Measurements from ENCODE around the gene RHBDD3. TPM values are rescaled to one million over a fixed set of nuclear protein-coding genes. Genes with fewer than 3 reads are reported as not detected.

The RHBDD3 gene
- total RNA-seq (100 to 1,000 TPM in 1 of 9 donors, 10 to 100 TPM in 8; 27.4 to 103 (median 42.4) TPM), polyA plus RNA-seq (10 to 100 TPM; 12.2 to 76.3 (median 48.2) TPM)
- long read RNA-seq, donor 1, transcript RHBDD3-206 (3 exons, 999 nt), result major isoform, 8 of 15 reads
- long read RNA-seq, donor 1, transcript RHBDD3-201 (7 exons, 1,794 nt), result minor isoform, 7 of 15 reads
- long read RNA-seq, donor 1, partial matches to known transcripts, result 0 of 15 reads
- long read RNA-seq, donor 1, other reads (novel, unspliced or antisense), result 0 of 15 reads
- long read RNA-seq, donor 2, transcript RHBDD3-206 (3 exons, 999 nt), result major isoform, 6 of 12 reads
- long read RNA-seq, donor 2, transcript RHBDD3-201 (7 exons, 1,794 nt), result major isoform, 6 of 12 reads
- long read RNA-seq, donor 2, partial matches to known transcripts, result 0 of 12 reads
- long read RNA-seq, donor 2, other reads (novel, unspliced or antisense), result 0 of 12 reads
- long read RNA-seq, donor 3, transcript RHBDD3-206 (3 exons, 999 nt), result major isoform, 7 of 11 reads
- long read RNA-seq, donor 3, partial matches to known transcripts, result 0 of 11 reads
- long read RNA-seq, donor 3, other reads (novel, unspliced or antisense), result 0 of 11 reads
- long read RNA-seq, donor 4, transcript RHBDD3-201 (7 exons, 1,794 nt), result major isoform, 17 of 30 reads
- long read RNA-seq, donor 4, partial matches to known transcripts, result 4 of 30 reads
- long read RNA-seq, donor 4, other reads (novel, unspliced or antisense), result 6 of 30 reads
- long read RNA-seq, donor 5, transcript RHBDD3-201 (7 exons, 1,794 nt), result major isoform, 48 of 108 reads
- long read RNA-seq, donor 5, partial matches to known transcripts, result 8 of 108 reads
- long read RNA-seq, donor 5, other reads (novel, unspliced or antisense), result 49 of 108 reads
- long read RNA-seq, donor 6, transcript RHBDD3-206 (3 exons, 999 nt), result minor isoform, 5 of 26 reads
- long read RNA-seq, donor 6, transcript RHBDD3-201 (7 exons, 1,794 nt), result major isoform, 10 of 26 reads
- long read RNA-seq, donor 6, partial matches to known transcripts, result 4 of 26 reads
- long read RNA-seq, donor 6, other reads (novel, unspliced or antisense), result 7 of 26 reads
- long read RNA-seq, donor 7, transcript RHBDD3-206 (3 exons, 999 nt), result major isoform, 5 of 9 reads
- long read RNA-seq, donor 7, partial matches to known transcripts, result 0 of 9 reads
- long read RNA-seq, donor 7, other reads (novel, unspliced or antisense), result 0 of 9 reads
- long read RNA-seq, donor 8, transcript RHBDD3-206 (3 exons, 999 nt), result major isoform, 11 of 192 reads
- long read RNA-seq, donor 8, transcript RHBDD3-201 (7 exons, 1,794 nt), result minor isoform, 8 of 192 reads
- long read RNA-seq, donor 8, partial matches to known transcripts, result 141 of 192 reads
- long read RNA-seq, donor 8, other reads (novel, unspliced or antisense), result 32 of 192 reads
- long read RNA-seq, donor 9, transcript RHBDD3-206 (3 exons, 999 nt), result major isoform, 9 of 12 reads
- long read RNA-seq, donor 9, partial matches to known transcripts, result 0 of 12 reads
- long read RNA-seq, donor 9, other reads (novel, unspliced or antisense), result 0 of 12 reads
- long read RNA-seq, donor 10, transcript RHBDD3-206 (3 exons, 999 nt), result major isoform, 5 of 8 reads
- long read RNA-seq, donor 10, partial matches to known transcripts, result 0 of 8 reads
- long read RNA-seq, donor 10, other reads (novel, unspliced or antisense), result 0 of 8 reads

GRCh38 chr22:29267858-29268510, at the start of gene RHBDD3, which contains the start of gene EWSR1:
Gene RHBDD3, minus strand, starts transcription at chr22:29267981. Its CDS starts 2,355 bp downstream, at chr22:29265626.
Gene EWSR1, plus strand, starts transcription at chr22:29268268. Its CDS starts 69 bp downstream, at chr22:29268337.
- H3K4me1 ChIP-seq (replicated peaks in 1 of 2), result peaks cover 51 to 52% of the 10 kb centered on the region in 2 donors
- H3K27me3 ChIP-seq, result no peaks in the 10 kb centered on the region
- intact Hi-C loops (cut with DNase I), result no loop called here
- peak within 1 kb of the TSS; percentile 72 to 99 (median 90) for H3K4me3 ChIP-seq
- TF ChIP-seq CTCF (IDR thresholded peaks at IDR 0.05) (no peak), POLR2A (IDR thresholded peaks at IDR 0.05) (peak; percentile 74 to 95)
- H3K27ac ChIP-seq, result peak within 1 kb of the TSS; percentile 99 to 100 (median 100)
- peaks cover 0 to 39% of the 10 kb centered on the region in 2 donors for H3K36me3 ChIP-seq (replicated peaks in 1 of 2)
- WGBS, 4 donors, result 0 to 1% (median 0%) methylated on average over 34 to 67 of the region's 67 CpGs
- no peaks in the 10 kb centered on the region for H3K9me3 ChIP-seq (replicated peaks in 1 of 3)
- DNase-seq, result peak; percentile 96 to 99 (median 98)

- TF ChIP-seq POLR2A (IDR thresholded peaks at IDR 0.05) (no peak), CTCF (IDR thresholded peaks at IDR 0.05) (no peak)
- Histone ChIP-seq H3K27me3 (peaks cover 22% of the 10 kb centered on the region), H3K4me1 (replicated peaks in 1 of 2) (peaks cover 22 to 37% of the 10 kb centered on the region in 2 donors), H3K27ac (no peak overlapping the region), H3K4me3 (no peak overlapping the region), H3K36me3 (replicated peaks in 1 of 2) (no peaks in the 10 kb centered on the region), H3K9me3 (replicated peaks in 1 of 3) (no peaks in the 10 kb centered on the region)
- no peak for DNase-seq
- intact Hi-C loops (cut with DNase I), result loop anchor here in 1 of 2 donors (5.0 kb wide), 1 partner anchor 36 kb away; no protein-coding TSS in a partner anchor
- WGBS, 4 donors, result 50 to 62% (median 55%) methylated on average over 11 to 18 of the region's 18 CpGs
Measured at GRCh38 chr22:29316141-29316828, 48.5 kb upstream of the RHBDD3 start.
